ENCODE measurements around the gene SMC1B.
A peak's percentile ranks its signal among the peaks of the same experiment; 100 is the strongest.
"Not testable (repeated sequence)": the region's sequence is repeated elsewhere in the genome, so short reads cannot be mapped to it uniquely, and the experiment has no call there.

The SMC1B gene

DNA sequence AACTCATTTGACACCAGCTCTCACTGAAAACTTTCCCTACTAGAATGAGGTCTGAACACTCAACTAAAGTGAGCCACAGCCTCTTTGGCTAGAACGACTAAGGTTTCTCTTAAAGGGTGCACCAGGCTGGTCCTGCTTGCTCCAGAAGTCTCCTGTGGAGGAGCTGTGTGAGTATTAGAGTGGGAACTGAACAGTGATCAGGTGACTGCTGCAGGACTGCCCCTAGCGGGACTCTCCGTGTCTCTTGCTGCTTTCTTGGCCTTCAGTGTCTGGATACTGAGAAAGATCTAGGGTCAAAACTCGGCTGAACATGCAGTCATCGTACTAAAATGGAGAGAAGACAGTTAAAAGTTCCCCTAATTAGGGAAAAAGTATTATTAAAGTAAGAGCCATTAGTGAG lies 69.1 kb downstream of the SMC1B start:
- DNase-seq = no peak

DNA sequence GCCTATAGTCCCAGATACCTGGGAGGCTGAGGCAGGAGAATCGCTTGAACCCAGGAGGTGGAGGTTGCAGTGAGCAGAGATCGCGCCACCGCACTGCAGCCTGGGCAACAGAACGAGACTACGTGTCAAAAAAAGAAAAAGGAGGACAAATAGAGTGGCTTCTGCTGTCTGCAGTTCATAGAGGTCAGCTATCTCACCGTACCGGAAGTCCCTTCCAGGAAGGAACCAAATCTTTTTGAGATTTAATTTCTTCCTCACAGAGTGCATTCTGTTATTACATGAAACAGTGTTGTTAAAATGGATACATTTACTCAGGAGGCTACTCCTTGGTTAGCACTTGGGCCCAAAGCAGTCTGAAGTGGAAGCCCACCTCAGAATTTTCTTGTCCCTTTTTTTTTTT lies 70.3 kb downstream of the SMC1B start:
- no peak for DNase-seq

DNA sequence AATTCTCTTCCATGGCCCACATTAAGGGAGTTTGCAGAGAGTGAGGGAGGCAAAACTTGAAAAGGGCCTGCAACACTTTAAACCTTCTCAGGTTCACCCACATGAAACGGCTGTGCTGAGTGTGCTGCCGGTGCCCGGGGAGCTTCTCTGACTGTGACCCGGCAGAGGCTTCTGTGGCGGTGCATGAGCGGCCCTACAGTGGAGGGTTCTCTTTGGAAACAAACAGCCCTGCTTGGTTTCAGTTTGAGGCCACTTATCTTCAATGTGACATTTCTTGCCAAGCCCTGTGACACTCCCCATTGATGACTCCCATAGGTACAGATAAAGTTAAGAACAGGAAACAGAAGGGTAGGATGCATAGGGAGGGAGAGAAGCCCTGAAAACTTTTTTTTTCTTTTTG lies 71.9 kb downstream of the SMC1B start:
- peak; percentile 71 for DNase-seq

DNA sequence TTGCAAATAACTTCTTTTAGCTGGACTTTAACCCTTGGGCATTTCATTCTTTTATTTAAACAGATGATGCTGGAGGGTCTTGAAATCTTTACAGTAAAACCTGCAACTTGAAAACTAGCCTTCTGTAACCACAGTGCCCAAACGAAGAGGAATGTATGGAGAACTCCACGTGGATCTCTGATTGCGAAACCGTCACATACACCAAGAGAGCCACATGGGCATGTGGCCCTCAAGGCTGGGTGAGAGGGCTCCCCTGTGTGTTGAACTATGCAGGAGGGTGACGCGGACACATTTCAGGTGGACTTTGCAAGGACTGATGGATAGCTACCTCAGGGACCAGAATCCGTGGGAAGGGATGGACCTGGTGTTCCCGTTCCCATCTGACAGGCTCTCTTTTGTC lies 73.1 kb downstream of the SMC1B start:
- DNase-seq = no peak

DNA sequence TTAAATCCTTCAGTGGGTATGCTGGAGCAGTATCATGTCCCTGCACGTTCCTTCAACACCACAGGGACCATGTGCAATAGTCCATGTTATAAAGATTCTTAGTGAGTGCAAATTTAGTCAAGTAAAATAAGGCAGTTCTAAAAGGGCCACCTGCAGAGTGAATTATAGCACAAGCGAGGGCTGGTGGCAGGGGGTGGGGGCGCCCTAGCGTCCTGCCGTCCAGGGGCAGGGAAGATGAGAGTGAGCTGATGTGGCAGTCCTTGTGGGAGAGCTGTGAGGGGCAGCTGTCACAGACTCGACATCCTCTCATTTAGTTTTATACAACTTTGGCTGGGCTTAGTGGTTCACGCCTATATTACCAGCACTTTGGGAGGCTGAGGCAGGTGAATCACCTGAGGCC lies 74.6 kb downstream of the SMC1B start:
- no peak for DNase-seq

DNA sequence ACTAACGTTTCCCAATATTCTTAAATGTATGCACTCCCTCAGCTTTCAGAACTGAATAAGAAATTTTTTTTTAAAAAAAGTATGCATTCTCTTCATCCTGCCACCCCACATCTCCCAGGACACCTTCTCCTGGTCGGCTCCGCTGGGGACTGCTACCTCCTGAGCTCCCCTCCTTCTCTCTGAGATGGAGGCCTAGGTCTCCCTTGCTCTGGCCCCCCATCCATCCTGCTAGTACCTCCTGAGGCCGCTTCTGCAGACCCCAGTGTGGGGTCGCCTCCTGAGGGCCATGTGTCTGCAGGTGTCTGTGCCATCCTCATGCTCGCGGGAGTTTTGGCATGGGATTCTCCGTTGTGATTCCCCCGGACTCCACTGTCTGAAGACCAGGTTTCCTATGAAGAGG lies 75.9 kb downstream of the SMC1B start:
- no peak for DNase-seq

DNA sequence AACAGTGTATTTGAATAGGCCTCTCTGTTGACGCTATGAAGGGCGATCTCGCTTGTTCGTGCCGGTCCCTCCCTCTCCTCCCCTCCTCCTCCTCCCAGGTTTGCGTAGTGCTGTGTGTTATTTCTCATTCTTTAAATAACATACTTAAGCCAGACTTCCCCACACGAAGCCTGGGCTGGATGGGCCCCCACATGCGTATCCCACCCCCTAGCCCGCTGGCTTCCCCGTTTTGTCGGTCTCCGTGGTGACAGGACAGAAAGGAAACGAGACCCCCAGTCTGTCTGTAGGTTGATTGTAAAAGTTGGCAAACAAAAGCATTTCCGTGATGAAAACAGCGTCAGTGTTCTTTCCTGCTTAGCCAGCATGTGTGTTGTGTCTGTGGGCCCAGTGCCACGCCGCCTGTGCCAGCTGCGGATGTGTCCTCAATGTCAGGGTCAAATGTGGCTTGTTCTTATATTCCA lies 76.4 kb downstream of the SMC1B start:
- DNase-seq = peak; percentile 67

DNA sequence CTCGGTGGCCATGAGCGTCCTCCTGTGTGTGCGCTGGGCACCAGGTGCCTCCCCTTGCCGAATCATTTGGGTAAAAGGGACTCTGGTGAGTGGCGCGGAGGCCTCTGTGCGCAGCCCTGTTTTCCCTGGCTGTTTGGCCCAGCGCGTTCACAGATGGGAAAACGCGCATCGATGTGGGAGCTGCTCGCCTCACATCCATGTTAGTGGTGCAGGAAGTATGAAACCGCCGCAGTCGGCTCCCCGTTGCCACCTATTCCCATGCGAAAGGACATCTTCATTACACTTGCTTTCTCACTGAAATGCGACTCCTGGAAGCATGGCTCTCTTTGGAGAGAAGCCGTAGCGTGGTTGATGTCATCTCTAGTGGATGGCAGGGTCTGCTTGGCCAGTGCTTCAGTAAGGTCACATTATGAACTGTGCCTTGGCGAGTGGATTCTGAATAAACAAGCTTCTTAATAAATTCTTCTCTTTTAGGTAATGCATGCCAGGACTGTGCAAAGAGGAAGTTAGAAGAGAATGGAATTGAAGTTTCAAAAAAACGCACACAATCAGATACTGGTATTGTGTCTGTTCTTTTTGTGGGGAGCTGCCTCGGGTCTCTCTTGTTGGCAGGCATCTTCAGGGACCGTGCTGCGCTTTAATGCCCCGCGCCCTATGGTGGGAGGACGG lies 77.4 kb downstream of the SMC1B start:
- no peak for DNase-seq

DNA sequence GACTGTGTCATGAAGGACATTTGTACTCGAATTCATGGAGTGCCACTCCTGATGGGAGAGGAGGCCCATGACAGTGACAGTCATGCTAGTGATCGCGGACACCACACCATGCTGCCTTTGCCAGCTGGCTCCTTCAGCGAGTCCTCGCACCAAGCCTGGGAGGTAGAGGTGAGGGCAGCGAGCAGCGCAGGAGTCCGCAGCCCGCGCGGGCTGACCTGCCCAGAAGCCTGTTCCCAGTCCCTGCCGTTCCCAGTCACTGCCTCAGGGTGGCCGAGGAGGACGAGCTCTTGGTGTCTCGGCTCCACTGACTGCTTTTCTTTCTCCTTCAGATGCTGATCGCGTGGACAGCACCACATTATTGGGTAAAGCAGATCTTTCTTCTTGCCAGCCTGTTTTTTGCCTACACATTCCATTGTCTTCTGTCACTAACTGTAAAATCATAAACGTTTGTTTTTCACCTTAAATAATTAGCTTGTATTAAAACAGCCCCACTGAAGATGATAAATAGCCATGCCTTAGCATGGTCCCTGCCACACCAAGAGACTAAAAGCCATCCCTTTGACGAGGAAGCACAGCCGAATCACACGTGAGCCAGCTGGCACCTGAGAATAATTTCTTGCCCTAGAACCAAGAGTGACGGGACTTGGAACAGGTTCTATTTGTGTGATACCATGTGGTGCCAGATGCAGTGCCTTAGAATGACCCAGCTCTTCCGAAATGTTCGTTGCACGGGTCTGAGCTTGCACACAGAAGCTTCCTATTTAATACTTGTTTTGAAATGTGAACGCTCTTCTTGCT lies 78.2 kb downstream of the SMC1B start:
- no peak for DNase-seq

DNA sequence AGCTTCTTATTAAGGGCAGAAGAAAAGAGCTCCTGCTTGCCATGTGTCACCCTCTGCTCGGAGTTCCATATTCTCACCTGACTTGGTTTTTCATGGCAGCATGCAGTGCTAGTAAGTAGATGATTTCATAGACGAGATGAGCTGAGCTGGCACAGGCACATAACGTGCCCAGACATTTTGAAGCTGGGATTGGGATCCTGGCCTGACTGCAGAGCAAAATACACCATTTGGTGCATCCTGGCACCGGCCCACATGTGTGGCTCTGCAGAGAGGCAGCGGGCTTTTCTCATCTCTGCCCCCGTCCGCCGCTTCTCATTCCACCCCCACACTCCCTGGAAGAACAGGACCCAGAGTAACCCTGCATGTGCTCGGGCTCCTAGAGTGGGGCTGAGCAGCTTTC lies 78.9 kb downstream of the SMC1B start:
- DNase-seq = no peak

DNA sequence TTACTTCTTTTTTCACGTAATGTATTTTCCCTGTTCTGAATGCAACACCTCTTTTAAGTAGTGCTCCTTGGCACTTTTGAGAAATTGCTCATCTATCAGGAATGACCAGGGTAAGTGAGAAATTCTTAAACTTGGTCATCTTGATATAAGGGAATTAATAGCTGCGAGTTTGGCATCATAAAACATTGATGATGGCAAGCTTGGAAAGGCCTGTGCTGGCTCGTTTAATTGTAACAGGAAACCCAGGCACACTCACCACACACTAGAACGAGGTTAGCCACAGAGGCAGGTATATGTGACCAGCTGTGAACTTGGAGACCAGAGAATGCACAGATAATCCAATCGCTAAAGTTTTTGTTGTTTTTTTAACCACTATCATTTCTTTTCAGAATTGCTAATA lies 79.3 kb downstream of the SMC1B start:
- DNase-seq = no peak

DNA sequence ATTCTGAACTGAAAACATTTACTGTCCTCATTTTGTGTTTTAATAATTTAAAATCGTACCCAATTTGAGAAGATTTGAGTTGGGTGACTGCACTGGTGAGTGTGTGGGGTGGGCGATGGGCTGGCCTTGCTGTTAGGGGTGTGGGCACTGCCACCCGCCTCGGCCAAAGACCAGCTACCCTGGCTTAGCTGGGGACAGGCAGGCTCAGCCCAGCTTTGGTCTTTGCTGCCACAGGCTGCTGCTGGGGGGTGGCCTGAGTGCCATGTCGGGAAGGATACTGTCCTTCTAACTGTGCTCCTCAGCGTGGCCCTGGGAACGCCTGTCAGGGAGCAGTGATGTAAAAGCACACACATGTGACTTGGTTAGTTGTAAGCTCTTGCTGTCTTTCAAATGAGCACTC lies 81.4 kb downstream of the SMC1B start:
- no peak for DNase-seq

DNA sequence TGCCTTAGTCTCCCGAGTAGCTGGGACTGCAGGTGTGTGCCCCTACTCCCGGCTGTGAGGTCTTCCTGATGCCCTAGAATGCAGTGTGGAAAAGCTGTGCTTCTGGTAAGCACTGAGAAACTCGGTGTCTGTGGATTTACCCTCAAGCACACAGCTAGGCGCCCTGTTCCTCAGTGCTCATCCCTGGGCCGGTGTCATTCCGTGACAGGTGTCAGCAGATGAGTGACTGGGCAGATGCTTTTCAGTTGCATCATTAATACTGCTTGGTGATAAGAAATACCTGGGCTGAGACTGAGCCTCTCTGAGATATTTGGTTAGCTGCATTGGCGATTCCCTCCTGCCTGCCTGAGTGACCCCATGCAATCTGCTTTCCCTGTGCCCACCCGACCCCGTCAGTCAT lies 81.9 kb downstream of the SMC1B start:
- DNase-seq = no peak

DNA sequence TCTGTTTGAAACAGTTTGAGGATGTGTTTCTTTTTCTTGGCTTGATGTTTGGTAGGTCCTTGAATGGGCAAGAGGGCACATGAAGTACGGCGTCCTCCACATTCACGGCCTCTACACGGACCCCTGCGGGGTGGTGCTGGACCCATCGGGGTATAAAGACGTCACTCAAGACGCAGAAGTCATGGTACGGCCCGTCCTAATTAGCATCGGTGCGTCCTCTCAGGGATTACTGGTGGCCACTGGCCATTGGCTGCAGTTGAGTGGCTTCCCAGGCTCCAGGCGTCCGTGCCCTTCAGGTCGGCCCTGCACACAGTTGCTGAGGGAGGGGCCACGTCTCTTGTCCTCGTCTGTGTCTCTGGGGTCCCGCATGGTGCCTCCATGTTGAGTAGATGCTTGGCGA lies 82.9 kb downstream of the SMC1B start:
- no peak for DNase-seq

DNA sequence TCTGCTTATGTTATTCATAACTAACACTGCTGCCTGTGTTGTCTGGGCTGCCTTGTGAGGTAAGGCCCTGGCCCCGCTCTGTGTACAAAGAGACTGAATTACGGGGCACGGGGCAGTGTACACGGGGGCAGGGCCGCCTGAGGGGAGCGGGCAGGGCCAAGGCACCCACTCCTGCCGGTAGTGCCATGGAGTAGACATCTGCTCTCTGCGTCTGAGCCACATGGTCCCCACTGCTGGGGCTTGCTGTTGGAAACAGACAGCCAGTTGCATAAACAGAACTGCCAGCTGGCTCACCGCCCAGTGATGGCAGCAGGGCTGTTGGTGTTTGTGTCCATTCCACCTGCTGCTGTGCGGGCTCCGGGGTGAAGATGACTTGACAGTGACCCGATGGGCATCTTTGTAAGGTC lies 83.9 kb downstream of the SMC1B start:
- DNase-seq = no peak

DNA sequence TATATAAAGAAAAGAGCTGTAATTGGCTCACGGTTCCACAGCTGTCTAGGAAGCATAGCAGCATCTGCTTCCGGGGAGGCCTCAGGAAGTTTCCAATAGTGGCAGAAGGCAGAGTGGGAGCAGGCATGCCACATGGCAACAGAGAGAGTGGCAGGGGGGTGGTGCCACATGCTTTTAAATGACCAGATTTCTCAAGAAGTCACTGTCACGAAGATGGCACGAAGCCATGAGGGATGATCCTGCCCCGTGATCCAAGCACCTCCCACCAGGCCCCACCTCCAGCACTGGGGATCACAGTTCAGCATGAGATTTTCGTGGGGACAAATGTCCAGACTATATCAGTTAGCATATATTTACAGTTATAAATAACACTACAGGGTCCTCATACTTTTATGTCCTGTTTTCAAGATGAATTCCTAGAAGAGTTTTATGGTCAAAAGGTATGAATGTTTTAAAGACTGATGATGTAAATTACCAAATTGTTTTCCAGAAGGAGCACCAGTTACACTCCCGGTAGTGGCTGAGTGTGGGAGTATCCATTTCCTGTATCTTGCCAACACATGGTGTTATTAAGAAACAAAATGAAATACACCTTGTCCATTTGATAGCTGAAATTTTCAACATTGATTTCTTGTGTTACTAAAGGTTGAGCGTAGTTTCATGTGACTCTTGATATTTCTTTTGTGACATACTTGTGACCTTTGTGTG lies 84.4 kb downstream of the SMC1B start:
- no peak for DNase-seq

DNA sequence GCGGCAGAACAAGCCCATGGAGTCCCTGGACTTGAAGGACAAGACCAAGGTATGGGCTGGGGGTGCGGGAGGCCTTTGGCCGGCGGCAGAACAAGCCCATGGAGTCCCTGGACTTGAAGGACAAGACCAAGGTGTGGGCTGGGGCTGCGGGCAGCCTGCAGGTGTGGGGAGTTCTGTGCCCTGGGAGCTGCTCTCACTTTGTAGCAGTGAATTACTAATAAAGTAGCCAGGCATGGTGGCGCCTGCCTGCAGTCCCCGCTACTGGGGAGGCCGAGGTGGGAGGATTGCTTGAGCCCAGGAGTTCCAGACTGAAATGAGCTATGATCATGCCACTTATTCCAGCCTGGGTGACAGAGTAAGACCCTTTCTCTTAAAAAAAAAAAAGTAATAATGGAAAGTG lies 85.1 kb downstream of the SMC1B start:
- not testable (repeated sequence) for DNase-seq

DNA sequence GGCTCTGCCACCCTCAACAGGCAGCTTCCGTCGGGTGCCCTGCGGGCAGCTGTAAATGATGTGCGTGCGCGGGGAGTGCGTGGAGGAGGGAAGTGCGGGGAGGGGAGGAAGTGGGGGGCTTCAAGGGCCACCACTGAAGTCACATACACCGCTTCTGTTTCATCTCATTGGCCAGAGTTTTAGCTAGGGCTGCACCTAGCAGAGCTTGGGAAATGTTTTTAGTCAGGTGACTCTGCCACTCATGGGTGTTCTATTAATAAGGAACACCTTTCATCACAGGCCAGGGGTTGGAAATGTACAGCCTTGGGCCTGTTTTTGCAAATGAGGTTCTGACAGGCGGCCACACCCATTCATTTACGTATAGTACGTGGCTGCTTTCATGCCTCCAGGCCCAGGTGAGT lies 89.1 kb downstream of the SMC1B start:
- DNase-seq = no peak

DNA sequence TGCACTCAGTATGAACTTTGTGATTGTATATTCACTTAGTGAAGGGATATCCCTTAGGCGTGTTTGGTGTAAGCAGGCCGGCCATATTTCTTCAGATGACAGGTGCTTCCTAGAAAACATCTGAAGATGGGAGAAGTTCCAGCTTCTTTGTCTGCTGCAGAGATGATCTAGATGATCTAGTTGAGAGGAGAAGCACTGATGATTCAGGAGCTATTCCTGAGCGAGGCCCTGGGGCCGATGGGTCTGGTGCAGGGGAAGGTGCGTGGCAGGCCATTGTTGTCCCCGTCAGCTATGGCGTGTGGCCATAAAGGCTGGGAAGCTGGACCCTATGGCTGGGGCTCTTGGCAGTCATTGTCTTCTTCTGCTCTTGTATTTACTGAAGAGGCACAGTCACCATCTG lies 89.7 kb downstream of the SMC1B start:
- no peak for DNase-seq

DNA sequence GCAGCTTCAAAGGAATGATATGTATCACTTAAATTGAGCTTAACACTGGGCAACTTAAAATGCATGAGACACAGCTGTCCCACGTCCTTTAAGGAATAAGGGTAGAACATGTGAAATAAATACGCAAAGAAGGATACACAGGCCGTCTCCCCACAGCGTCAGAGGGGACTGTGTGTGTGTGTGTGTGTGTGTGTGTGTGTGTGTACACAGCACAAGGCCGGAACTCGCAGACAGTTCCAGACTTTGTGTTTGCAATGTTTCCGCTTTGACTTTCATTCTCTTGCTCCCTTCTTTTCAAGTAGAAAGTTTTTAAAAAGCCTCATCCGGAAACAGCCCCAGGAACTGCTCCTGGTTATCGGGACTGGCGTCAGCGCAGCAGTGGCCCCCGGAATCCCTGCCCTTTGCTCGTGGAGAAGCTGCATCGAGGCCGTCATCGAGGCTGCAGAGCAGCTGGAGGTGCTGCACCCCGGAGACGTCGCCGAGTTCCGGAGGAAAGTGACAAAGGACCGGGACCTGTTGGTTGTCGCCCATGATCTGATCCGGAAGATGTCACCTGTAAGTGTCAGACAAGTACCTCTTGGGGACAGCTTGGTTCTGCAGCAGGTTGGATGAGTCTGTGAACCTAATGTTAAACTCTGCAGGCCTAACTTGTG lies 90.4 kb downstream of the SMC1B start:
- DNase-seq = no peak

DNA sequence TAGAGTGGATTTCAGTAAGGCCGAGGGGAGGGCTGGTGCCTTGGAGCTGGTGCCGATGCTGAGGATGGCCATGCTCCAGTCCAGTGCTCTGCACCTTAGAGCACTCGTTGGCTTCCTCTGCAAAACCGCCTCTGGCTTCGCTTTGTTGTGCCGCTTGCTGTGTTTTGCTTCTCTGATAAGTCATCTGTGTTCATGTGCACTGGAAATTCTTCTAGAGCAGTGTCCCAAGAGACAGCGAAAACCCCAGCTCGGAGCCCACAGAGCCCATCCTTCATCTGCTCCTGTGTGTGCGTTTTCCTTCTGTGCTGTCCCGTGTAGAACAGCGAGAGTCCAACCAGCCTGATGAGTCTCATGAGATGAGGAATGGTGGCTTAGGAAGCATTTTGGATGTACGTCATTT lies 91.6 kb downstream of the SMC1B start:
- DNase-seq = no peak

DNA sequence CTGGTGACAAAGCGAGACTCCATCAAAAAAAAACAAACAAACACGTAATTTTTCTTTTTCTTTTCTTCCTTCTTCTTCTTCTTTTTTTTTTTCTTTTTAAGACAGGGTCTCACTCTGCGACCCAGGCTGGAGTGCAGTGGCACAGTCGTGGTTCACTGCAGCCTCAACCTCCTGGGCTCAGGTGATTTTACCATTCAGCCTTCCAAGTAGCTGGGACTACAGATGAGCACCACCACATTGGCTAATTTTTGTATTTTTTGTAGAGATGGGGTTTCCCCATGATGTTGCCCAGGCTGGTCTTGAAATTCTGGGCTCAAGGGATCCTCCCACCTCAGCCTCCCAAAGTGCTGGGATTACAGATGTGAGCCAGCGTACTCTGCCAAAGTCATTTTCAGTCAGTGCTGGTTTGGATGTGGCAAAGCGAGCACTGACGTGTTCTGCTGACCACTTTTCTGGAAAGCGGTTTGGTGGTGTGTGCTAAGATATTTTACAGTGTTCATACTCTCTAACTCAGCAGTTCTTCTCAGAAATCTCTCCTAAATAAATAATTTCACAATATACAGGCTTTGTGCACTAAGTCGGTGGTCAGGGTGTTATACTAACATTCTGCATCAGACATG lies 92.9 kb downstream of the SMC1B start:
- no peak for DNase-seq

DNA sequence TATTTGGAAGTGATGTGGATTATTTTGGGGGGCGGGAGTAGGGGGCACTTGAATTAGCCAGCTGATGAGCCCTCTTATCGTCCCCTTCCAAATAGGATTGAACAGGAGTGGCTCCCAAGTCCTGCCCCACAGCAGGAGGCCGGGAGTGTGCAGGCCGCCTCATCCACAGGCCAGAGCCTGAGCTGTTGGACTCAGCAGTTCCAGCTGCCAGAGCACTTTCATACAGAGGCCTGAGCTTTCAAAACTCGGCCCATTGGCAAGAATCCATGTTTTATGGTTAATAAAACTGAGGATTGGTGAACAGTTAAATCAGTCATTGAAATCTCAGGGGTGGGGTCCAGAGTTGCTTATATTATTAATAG lies 94.1 kb downstream of the SMC1B start:
- DNase-seq = no peak
